ENCODE results near the gene HNRNPM.
"Not testable (repeated sequence)": the region's sequence is repeated elsewhere in the genome, so short reads cannot be mapped to it uniquely, and the experiment has no call there.

HNRNPM gene

GRCh38 chr19:8425331-8425730, 19.4 kb upstream of the HNRNPM start:
- not testable (repeated sequence) for DNase-seq (ENCODE audit: low spot score)

DNA sequence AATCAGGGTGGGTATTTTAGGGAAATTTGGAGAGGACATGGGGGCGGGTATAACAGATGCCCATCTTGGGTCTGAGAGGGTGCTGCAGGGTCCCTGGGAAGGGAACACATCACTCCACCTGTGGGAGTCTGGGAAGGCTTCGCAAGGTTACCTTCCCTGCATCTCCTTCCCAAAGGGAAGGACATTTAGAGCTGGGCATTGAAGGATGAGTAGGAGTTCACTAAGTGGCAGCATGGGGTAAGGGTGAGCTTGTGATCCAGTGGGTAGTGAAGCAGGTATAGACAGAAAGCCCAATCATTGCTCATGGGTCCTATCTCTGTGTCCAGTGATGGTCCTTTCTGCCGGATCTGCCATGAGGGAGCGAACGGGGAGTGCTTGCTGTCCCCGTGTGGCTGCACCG, 18.5 kb upstream of the HNRNPM start:
- DNase-seq (ENCODE audit: low spot score) = no peak

GRCh38 chr19:8429044-8429443, 15.7 kb upstream of the HNRNPM start:
- DNase-seq (ENCODE audit: low spot score) = no peak

GRCh38 chr19:8429826-8430225, 14.9 kb upstream of the HNRNPM start:
- DNase-seq (ENCODE audit: low spot score) = no peak

GRCh38 chr19:8430650-8431049, 14.1 kb upstream of the HNRNPM start:
- no peak for DNase-seq (ENCODE audit: low spot score)

GRCh38 chr19:8438236-8438635, 6.5 kb upstream of the HNRNPM start:
- DNase-seq (ENCODE audit: low spot score) = no peak

GRCh38 chr19:8441725-8442544, 2.8 kb upstream of the HNRNPM start:
- DNase-seq (ENCODE audit: low spot score) = no peak

DNA sequence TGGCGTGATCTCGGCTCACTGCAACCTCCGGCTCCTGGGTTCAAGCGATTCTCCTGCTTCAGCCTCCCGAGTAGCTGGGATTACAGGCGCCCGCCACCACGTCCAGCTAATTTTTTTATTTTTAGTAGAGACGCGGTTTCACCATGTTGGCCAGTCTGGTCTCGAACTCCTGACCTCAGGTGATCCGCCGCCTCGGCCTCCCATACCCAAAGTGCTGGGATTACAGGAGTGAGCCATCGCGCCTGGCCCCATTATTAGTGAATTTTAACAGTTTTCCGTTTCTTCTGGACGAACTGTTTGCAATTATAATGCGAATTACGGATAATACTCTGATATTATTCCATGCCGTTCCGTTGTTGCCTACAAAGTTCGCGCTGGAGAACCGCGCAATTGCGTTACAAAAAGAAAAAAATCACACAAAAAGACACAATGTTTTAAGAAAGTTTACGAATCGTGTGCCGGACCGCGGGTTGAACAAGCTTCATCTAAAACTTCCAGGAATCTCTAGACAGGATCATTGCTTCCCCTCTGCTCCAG, 567 bp upstream of the HNRNPM start:
- DNase-seq (ENCODE audit: low spot score) = not testable (repeated sequence)

- DNase-seq (ENCODE audit: low spot score) = no peak
Observed at GRCh38 chr19:8445488-8446001, 770 bp downstream of the HNRNPM start.

GRCh38 chr19:8446061-8446709, 1.4 kb downstream of the HNRNPM start:
- no peak for DNase-seq (ENCODE audit: low spot score)

GRCh38 chr19:8449830-8450229, 5.1 kb downstream of the HNRNPM start:
- no peak for DNase-seq (ENCODE audit: low spot score)

DNA sequence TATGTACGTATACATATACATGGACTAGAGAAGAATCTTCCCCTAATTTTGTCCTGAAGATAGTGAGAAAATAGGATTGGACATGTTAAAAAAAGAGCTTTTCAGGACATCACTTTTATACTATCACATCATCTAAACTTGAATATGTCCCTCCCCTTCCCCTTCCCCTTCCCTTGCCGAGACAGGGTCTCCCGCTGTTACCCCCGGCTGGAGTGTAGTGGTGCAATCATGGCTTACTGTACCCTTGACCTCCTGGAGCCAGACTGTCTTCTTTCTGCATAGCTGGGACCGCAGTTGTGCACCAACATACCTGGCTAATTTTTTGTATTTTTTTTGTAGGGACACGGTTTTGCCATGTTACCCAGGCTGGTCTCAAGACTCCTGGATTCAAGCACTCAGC, 6.6 kb downstream of the HNRNPM start:
- no peak for DNase-seq (ENCODE audit: low spot score)

GRCh38 chr19:8451885-8452284, 7.1 kb downstream of the HNRNPM start:
- DNase-seq (ENCODE audit: low spot score) = no peak

DNA sequence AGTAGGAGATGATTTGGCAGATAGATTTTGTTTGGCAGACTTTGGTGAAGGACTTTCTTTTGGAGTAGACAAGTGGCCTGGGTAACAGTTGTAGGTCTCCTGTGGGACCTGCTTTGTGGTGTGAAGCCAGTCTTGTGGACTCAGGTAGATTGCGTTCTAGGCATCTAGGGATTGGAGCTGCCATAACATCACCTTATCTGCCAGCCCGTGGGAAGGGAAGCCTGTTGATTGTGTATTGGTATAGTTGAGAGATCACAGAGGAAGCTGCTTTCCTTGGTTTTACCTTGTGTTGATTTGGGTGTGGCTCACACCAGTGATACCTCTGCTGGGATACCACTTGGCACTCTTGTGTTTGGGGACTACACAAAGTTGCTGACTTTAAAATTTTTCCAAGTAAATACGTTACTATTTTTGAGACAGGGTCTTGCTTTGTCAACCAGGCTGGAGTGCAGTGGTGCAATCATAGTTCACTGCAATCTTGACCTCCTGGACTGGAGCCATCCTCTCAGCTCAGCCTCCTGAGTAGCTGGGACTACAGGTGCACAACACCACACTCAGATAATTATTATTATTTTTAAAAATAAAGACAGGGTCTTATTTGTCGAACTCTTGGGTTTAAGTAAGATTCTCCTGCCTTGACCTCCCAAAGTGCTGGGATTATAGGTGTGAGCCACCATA, 7.8 kb downstream of the HNRNPM start:
- DNase-seq (ENCODE audit: low spot score) = no peak

DNA sequence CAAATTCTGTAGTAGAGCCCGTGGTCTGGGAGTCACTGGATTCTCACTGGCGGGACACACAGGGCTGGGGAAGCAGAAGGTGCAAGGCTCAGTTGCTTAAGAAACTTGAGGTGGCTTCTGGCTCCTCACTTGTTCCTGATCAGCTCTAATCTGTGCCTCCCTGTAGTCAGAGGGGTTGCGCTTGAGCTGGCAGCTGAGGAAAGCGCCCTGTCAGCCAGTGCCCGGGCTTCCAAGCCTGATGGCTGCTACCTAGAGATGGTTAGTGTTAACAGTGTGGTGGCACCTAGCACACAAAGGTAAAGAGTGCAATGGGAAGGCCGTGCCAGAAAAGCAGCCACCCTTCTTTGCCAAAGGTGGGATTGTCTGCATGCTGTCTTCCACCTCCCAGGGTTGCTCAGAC, 8.8 kb downstream of the HNRNPM start:
- DNase-seq (ENCODE audit: low spot score) = no peak

DNA sequence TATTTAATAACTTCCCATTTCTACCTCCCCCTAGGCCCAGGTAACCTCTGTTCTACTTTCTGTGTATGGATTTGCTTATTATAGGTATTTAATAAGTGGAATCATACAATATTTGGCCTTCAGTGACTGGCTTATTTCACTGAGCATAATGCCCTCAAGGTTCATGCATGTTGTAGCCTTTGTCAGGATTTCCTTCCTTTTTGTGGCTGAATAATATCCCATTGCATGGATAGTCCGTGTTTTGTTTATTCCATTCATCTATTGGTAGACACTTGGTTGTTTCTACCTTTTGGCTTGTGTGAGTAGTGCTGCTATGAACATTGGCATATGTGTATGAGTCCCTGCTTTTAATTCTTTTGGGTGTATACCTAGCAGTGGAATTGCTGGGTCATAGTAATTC, 9.4 kb downstream of the HNRNPM start:
- DNase-seq (ENCODE audit: low spot score) = no peak

GRCh38 chr19:8455018-8455417, 10.2 kb downstream of the HNRNPM start:
- no peak for DNase-seq (ENCODE audit: low spot score)

DNA sequence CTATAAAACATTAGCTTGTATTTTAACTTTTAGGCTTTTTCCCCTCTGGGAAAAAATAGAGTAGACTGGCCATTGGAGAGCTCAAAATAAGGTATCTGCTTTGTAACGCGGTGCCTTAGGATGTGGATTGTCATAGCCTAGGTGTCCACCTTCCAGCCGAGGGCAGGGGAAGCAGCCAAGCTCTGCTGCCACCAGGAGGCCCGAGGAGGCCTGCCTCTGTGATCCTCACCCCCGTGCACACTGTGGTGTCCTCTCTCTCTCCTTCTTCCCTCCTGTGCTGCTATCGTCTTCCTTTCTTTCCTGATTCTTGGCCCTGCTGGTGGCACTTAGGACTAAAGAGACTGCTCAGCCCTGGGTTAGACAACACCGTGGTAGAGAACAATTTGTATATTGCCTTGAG, 11.3 kb downstream of the HNRNPM start:
- DNase-seq (ENCODE audit: low spot score) = no peak

DNA sequence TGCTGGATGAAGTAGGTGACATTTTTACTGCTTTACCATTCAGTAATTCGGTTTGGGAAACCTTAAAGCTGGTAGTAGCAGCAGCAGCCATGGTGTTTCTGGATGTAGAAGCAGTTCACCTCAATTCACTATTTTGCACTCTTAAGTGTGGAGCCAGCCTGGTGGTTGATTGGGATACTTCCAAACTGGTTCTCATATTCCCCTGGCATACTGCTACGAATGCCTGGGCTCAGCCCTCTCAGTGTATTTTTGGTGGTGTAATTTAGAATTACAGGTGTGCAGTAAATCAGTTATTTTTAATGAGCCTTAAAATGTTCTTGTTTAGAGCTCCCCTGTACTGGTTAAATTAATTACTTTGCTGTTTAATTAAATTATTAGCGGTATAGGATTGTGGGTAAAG, 12.4 kb downstream of the HNRNPM start:
- DNase-seq (ENCODE audit: low spot score) = no peak

GRCh38 chr19:8457827-8458226, 13.1 kb downstream of the HNRNPM start:
- DNase-seq (ENCODE audit: low spot score) = no peak

GRCh38 chr19:8458380-8458779, 13.6 kb downstream of the HNRNPM start:
- no peak for DNase-seq (ENCODE audit: low spot score)

GRCh38 chr19:8459095-8459494, 14.3 kb downstream of the HNRNPM start:
- DNase-seq (ENCODE audit: low spot score) = no peak

Measured in COLO829 (cell line).